Hepatocyte (in vitro differentiated cells): ENCODE data around the gene SLC48A1.

Experiments
- EZH2 ChIP-seq: fragments of 200-600 bp; sonication (generic); IDR thresholded peaks from 2 replicates; pipeline ENCODE4 v1.6.1; 2016; ENCODE audit warnings: antibody characterized with exemption, mild to moderate bottlenecking, borderline replicate concordance
- EZH2phosphoT487 ChIP-seq: fragments of 200-600 bp; sonication (generic); IDR thresholded peaks from one replicate; pipeline ENCODE4 v1.6.1; 2018; ENCODE audit warnings: antibody characterized with exemption, mild to moderate bottlenecking, low read depth, moderate library complexity; ENCODE audit not compliant: unreplicated experiment, severe bottlenecking
- TF ChIP-seq, protein P1 (sequence below): fragments of 200-600 bp; sonication (generic); IDR thresholded peaks from 2 replicates; pipeline ENCODE4 v1.5.1; 2016; ENCODE audit warnings: antibody characterized with exemption, mild to moderate bottlenecking; ENCODE audit not compliant: poor library complexity

DNA sequence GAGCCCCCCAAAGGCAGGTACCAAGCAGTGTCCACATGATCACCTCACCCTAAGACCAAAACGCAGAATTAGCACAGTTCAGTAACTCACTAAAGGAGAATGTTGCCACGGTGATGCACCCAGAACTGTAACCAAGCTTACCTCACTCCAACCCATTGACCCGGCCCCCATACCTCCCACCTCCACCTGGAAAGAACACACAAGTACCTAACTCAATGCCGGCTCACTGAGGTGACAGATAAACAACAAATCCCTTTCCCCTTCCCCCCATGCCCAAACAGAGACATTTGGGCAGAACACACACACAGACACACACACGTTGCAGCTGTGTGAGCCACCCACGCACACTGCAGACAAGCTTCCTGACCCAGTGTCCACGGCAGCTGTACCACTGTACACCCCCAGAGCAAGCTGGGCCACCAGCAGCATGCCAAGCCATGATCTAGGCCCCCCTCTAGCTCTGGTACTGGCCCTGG lies 15.6 kb upstream of the SLC48A1 start:
- TF ChIP-seq, protein P1, sequence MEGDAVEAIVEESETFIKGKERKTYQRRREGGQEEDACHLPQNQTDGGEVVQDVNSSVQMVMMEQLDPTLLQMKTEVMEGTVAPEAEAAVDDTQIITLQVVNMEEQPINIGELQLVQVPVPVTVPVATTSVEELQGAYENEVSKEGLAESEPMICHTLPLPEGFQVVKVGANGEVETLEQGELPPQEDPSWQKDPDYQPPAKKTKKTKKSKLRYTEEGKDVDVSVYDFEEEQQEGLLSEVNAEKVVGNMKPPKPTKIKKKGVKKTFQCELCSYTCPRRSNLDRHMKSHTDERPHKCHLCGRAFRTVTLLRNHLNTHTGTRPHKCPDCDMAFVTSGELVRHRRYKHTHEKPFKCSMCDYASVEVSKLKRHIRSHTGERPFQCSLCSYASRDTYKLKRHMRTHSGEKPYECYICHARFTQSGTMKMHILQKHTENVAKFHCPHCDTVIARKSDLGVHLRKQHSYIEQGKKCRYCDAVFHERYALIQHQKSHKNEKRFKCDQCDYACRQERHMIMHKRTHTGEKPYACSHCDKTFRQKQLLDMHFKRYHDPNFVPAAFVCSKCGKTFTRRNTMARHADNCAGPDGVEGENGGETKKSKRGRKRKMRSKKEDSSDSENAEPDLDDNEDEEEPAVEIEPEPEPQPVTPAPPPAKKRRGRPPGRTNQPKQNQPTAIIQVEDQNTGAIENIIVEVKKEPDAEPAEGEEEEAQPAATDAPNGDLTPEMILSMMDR, result no peak
- TF ChIP-seq EZH2phosphoT487 (no peak), EZH2 (no peak)
